Panc1 (cell line): ENCODE data around the gene CDK17. TPM values are rescaled to one million over a fixed set of nuclear protein-coding genes. Genes with fewer than 3 reads are reported as not detected.
"Not testable (repeated sequence)": the region's sequence is repeated elsewhere in the genome, so short reads cannot be mapped to it uniquely, and the experiment has no call there.

Experiments used
- ATAC-seq: fragments of 200-7000 bp; cut with Tn5 transposase; 2 replicates; pipeline ENCODE4 v1.9.1; 2020; ENCODE audit warnings: mild to moderate bottlenecking, moderate library complexity
- BruUV-seq: library from RNA; stranded (reverse); fragments of 400-500 nt; replicated peaks from 2 replicates; lab custom pipeline; 2021; lab: Mats Ljungman, UMichigan
- CTCF ChIA-PET: fragments of 300-600 bp; sonication (Branson Sonifier 250); formaldehyde crosslinking; loops from one replicate; lab custom pipeline; 2022; ENCODE audit warnings: antibody characterized with exemption; lab: Charles Lee
- POLR2A ChIA-PET: fragments of 300-600 bp; sonication (Branson Sonifier 250); formaldehyde crosslinking; loops from one replicate; lab custom pipeline; 2022; ENCODE audit warnings: antibody characterized with exemption; lab: Charles Lee
- DNase-seq: peaks from one replicate; pipeline ENCODE4 v3.0.0-alpha.2; 2010; ENCODE audit warnings: low read depth, low spot score
- H3K27ac ChIP-seq: 2 replicates; pipeline ENCODE4 v1.5.1; 2011; ENCODE audit warnings: mild to moderate bottlenecking, low read length, inconsistent platforms
- H3K27me3 ChIP-seq: fragments of 200-500 bp; sonication (Bioruptor generic); 2 replicates; pipeline ENCODE4 v1.6.0; 2014; ENCODE audit warnings: low read length, inconsistent platforms; ENCODE audit not compliant: control insufficient read depth, insufficient read depth
- H3K36me3 ChIP-seq: fragments of 200-500 bp; sonication (Bioruptor generic); 2 replicates; pipeline ENCODE4 v1.5.1; 2014; ENCODE audit warnings: inconsistent platforms, mild to moderate bottlenecking, low read length, moderate library complexity; ENCODE audit not compliant: control insufficient read depth, insufficient read depth
- H3K4me1 ChIP-seq: 2 replicates; pipeline ENCODE4 v1.5.1; 2011; ENCODE audit warnings: inconsistent platforms, mild to moderate bottlenecking, low read length, moderate library complexity; ENCODE audit not compliant: control insufficient read depth, insufficient read depth
- H3K4me3 ChIP-seq, 2 experiments: 2 replicates each; pipeline ENCODE4 v1.5.1; 2011 to 2012; ENCODE audit warnings: low read depth in 2 of 2, low read length in 2 of 2, mild to moderate bottlenecking in 2 of 2, inconsistent platforms in 1 of 2, moderate library complexity in 1 of 2
- H3K9me3 ChIP-seq: fragments of 200-500 bp; sonication (Bioruptor generic); 2 replicates; pipeline ENCODE4 v1.5.1; 2014; ENCODE audit warnings: low read depth, mild to moderate bottlenecking, inconsistent platforms, low read length, moderate library complexity; ENCODE audit not compliant: control insufficient read depth, insufficient read depth
- POLR2AphosphoS5 ChIP-seq: IDR thresholded peaks from 2 replicates; pipeline ENCODE4 v1.6.1; 2012; ENCODE audit warnings: mild to moderate bottlenecking, low read depth, low read length, moderate library complexity
- SIN3A ChIP-seq: IDR thresholded peaks from 2 replicates; pipeline ENCODE4 v1.6.1; 2012; ENCODE audit warnings: low read depth, mild to moderate bottlenecking, low read length, moderate library complexity, borderline replicate concordance; ENCODE audit not compliant: insufficient read depth
- TCF7L2 ChIP-seq: IDR thresholded peaks from 2 replicates; pipeline ENCODE4 v1.6.1; 2011; ENCODE audit warnings: mild to moderate bottlenecking, low read depth, low read length, inconsistent platforms
- in situ Hi-C: cut with HindIII; loops from 2 replicates; pipeline ENCODE4 v1.10.0; 2016; ENCODE audit warnings: low sequenced_read_pairs, low pct_unique_long_range_greater_than_20kb
- intact Hi-C: fragments of 100-400 bp; cut with micrococcal nuclease; formaldehyde crosslinking; loops from one replicate; pipeline ENCODE4 v1.10.0; 2022; ENCODE audit not compliant: unreplicated experiment
- total RNA-seq: library from RNA; stranded (reverse); gene quantifications from one replicate; pipeline ENCODE4 v1.2.1, GENCODE V29; 2021; ENCODE audit not compliant: unreplicated experiment
- TF ChIP-seq, protein P1 (sequence below), 2 experiments: IDR thresholded peaks; 2 replicates each; pipeline ENCODE4 v1.6.1; 2011 to 2012; ENCODE audit warnings: low read depth in 2 of 2, control low read depth in 1 of 2, low read length in 1 of 2, mild to moderate bottlenecking in 1 of 2, moderate library complexity in 1 of 2; ENCODE audit not compliant: insufficient read depth in 1 of 2
- TF ChIP-seq, protein P2 (sequence below): fragments of 450-650 bp; IDR thresholded peaks from 2 replicates; pipeline ENCODE4 v1.5.1; 2017; ENCODE audit warnings: mild to moderate bottlenecking

Gene CDK17
- total RNA-seq, 1 experiment from 2014 or later: 23.2 TPM

DNA sequence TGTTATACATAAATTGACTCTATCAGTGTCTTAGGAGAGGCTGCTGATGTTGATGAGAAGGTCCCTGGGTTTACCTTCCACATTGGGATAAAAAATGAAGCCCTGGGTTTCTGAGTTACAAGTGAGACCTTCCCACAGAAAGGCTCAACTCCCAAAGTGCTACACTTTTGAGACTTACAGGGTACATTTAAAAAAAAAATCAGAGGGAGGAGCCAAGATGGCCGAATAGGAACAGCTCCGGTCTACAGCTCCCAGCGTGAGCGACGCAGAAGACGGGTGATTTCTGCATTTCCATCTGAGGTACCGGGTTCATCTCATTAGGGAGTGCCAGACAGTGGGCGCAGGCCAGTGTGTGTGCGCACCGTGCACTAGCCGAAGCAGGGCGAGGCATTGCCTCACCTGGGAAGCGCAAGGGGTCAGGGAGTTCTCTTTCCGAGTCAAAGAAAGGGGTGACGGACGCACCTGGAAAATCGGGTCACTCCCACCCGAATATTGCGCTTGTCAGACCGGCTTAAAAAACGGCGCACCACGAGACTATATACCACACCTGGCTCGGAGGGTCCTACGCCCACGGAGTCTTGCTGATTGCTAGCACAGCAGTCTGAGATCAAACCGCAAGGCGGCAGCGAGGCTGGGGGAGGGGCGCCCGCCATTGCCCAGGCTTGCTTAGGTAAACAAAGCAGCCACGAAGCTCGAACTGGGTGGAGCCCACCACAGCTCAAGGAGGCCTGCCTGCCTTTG is 84.3 kb downstream of the CDK17 start:
- H3K9me3 ChIP-seq, DNase-seq, in situ Hi-C loops, BruUV-seq, intact Hi-C loops, CTCF ChIA-PET, H3K27me3 ChIP-seq, H3K36me3 ChIP-seq, POLR2A ChIA-PET, H3K4me1 ChIP-seq: not testable (repeated sequence)
- ATAC-seq: peak; percentile 73; the same call in 1 of the 2 replicates
- peak overlapping the region; percentile 44 to 48 for H3K4me3 ChIP-seq
- H3K27ac ChIP-seq: peak overlapping the region; percentile 75

DNA sequence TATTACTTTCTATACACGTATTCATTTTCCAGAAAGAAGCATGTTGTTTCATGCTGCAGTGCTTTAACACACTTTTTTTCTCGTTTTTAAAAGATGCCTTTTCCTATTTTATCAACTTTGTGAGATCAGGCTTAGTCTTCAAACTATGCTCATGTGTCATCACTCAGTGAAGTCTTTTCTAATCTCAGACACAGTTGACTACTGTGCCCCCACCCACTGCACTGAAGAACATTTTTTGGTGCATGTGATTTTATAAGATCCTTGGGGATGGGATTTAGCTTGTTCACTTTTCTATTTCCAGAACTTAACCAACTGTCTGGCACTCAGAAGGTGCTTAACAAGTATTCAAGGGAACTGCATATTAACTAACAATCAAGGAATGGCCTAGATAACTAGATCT is 85.5 kb downstream of the CDK17 start:
- DNase-seq (no peak), ATAC-seq (no peak)
- Histone ChIP-seq H3K27me3 (no peaks in the 10 kb centered on the region), H3K36me3 (0 out of 2 replicates have a peak, but pooled peaks cover 4% of the 10 kb centered on the region), H3K4me3 (no peak overlapping the region), H3K9me3 (no peaks in the 10 kb centered on the region), H3K27ac (no peak overlapping the region; the same call in 1 of the 2 replicates), H3K4me1 (peaks cover 5% of the 10 kb centered on the region; the same call in 1 of the 2 replicates)
- in situ Hi-C loops: no loop called here
- ChIA-PET POLR2A (interaction anchor here (0.6 kb wide), 1 partner anchor 257 kb away, joined by 3 read pairs; no protein-coding TSS in a partner anchor), CTCF (interaction anchor here (0.5 kb wide), 1 partner anchor 13 kb away, joined by 3 read pairs; no protein-coding TSS in a partner anchor)
- TF ChIP-seq, protein P1, sequence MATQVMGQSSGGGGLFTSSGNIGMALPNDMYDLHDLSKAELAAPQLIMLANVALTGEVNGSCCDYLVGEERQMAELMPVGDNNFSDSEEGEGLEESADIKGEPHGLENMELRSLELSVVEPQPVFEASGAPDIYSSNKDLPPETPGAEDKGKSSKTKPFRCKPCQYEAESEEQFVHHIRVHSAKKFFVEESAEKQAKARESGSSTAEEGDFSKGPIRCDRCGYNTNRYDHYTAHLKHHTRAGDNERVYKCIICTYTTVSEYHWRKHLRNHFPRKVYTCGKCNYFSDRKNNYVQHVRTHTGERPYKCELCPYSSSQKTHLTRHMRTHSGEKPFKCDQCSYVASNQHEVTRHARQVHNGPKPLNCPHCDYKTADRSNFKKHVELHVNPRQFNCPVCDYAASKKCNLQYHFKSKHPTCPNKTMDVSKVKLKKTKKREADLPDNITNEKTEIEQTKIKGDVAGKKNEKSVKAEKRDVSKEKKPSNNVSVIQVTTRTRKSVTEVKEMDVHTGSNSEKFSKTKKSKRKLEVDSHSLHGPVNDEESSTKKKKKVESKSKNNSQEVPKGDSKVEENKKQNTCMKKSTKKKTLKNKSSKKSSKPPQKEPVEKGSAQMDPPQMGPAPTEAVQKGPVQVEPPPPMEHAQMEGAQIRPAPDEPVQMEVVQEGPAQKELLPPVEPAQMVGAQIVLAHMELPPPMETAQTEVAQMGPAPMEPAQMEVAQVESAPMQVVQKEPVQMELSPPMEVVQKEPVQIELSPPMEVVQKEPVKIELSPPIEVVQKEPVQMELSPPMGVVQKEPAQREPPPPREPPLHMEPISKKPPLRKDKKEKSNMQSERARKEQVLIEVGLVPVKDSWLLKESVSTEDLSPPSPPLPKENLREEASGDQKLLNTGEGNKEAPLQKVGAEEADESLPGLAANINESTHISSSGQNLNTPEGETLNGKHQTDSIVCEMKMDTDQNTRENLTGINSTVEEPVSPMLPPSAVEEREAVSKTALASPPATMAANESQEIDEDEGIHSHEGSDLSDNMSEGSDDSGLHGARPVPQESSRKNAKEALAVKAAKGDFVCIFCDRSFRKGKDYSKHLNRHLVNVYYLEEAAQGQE (IDR thresholded peaks at IDR 0.05; ENCODE audit: insufficient read depth in 1 of 2, low read depth in 2 of 2, low read length in 1 of 2): no peak
- no peak for TF ChIP-seq SIN3A
- TF ChIP-seq POLR2AphosphoS5: no peak
- no peak for TF ChIP-seq TCF7L2
- TF ChIP-seq, protein P2, sequence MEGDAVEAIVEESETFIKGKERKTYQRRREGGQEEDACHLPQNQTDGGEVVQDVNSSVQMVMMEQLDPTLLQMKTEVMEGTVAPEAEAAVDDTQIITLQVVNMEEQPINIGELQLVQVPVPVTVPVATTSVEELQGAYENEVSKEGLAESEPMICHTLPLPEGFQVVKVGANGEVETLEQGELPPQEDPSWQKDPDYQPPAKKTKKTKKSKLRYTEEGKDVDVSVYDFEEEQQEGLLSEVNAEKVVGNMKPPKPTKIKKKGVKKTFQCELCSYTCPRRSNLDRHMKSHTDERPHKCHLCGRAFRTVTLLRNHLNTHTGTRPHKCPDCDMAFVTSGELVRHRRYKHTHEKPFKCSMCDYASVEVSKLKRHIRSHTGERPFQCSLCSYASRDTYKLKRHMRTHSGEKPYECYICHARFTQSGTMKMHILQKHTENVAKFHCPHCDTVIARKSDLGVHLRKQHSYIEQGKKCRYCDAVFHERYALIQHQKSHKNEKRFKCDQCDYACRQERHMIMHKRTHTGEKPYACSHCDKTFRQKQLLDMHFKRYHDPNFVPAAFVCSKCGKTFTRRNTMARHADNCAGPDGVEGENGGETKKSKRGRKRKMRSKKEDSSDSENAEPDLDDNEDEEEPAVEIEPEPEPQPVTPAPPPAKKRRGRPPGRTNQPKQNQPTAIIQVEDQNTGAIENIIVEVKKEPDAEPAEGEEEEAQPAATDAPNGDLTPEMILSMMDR: no peak
- no TSS peak for BruUV-seq
- intact Hi-C loops: no loop called here

DNA sequence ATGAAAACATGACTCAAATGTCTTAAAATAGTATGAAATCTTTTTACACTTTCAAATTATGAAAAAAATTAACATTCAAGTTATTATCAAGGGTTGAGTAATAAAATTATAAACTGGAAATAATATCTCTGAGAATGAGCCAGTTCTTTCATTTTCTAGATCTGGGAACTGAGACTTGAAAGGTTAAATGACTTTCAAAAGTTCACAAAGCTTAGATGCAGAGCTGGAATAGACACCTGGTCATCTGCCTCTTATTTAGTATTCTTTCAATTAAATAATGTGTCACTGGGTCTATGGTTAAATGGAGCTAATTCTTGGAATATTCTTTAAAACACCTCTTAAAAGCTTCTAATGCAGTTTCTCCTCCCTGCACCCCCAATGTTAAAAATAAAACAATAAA is 86.6 kb downstream of the CDK17 start:
- Histone ChIP-seq H3K4me3 (no peak overlapping the region), H3K27me3 (no peaks in the 10 kb centered on the region), H3K9me3 (no peaks in the 10 kb centered on the region), H3K27ac (no peak overlapping the region), H3K4me1 (peaks cover 5% of the 10 kb centered on the region; the same call in 1 of the 2 replicates), H3K36me3 (0 out of 2 replicates have a peak, but pooled peaks cover 4% of the 10 kb centered on the region)
- TF ChIP-seq, protein P1 (IDR thresholded peaks at IDR 0.05; ENCODE audit: insufficient read depth in 1 of 2, low read depth in 2 of 2, low read length in 1 of 2): no peak
- no peak for TF ChIP-seq POLR2AphosphoS5
- TF ChIP-seq SIN3A: no peak
- TF ChIP-seq, protein P2: no peak
- no peak for TF ChIP-seq TCF7L2
- no TSS peak for BruUV-seq
- DNase-seq (no peak), ATAC-seq (no peak)
- intact Hi-C loops: no loop called here
- ChIA-PET POLR2A (no interaction called here), CTCF (no interaction called here)
- in situ Hi-C loops: no loop called here
